Measurements from ENCODE around the gene WDR7.

DNA sequence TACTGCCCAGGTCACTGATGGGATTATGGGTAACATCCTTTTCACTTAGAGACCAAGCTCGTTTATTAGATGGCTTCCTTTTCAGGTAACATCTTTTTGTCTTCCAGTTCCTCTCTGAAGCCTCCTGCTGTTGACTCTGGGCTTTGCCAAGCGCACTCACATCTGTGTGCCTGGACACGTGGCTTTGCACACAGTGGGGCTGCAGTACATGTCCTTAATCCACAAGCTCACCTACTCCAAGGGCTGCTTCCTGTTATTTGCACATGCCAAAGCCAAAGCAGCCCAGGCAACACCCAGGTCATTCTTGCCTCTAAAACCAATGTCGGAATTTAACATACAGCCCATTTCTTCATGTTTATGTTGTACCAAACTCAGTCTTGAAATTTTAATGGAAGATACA is 371.6 kb downstream of the WDR7 start:
- TF ChIP-seq, protein P1, sequence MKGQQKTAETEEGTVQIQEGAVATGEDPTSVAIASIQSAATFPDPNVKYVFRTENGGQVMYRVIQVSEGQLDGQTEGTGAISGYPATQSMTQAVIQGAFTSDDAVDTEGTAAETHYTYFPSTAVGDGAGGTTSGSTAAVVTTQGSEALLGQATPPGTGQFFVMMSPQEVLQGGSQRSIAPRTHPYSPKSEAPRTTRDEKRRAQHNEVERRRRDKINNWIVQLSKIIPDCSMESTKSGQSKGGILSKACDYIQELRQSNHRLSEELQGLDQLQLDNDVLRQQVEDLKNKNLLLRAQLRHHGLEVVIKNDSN (IDR thresholded peaks at IDR 0.05): no peak
- TF ChIP-seq, protein P2, sequence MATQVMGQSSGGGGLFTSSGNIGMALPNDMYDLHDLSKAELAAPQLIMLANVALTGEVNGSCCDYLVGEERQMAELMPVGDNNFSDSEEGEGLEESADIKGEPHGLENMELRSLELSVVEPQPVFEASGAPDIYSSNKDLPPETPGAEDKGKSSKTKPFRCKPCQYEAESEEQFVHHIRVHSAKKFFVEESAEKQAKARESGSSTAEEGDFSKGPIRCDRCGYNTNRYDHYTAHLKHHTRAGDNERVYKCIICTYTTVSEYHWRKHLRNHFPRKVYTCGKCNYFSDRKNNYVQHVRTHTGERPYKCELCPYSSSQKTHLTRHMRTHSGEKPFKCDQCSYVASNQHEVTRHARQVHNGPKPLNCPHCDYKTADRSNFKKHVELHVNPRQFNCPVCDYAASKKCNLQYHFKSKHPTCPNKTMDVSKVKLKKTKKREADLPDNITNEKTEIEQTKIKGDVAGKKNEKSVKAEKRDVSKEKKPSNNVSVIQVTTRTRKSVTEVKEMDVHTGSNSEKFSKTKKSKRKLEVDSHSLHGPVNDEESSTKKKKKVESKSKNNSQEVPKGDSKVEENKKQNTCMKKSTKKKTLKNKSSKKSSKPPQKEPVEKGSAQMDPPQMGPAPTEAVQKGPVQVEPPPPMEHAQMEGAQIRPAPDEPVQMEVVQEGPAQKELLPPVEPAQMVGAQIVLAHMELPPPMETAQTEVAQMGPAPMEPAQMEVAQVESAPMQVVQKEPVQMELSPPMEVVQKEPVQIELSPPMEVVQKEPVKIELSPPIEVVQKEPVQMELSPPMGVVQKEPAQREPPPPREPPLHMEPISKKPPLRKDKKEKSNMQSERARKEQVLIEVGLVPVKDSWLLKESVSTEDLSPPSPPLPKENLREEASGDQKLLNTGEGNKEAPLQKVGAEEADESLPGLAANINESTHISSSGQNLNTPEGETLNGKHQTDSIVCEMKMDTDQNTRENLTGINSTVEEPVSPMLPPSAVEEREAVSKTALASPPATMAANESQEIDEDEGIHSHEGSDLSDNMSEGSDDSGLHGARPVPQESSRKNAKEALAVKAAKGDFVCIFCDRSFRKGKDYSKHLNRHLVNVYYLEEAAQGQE (IDR thresholded peaks at IDR 0.05; ENCODE audit: low read depth): no peak
- TF ChIP-seq, protein P3, sequence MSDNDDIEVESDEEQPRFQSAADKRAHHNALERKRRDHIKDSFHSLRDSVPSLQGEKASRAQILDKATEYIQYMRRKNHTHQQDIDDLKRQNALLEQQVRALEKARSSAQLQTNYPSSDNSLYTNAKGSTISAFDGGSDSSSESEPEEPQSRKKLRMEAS (IDR thresholded peaks at IDR 0.05): no peak
- no peak for TF ChIP-seq EP300 (IDR thresholded peaks at IDR 0.05; ENCODE audit: borderline replicate concordance)
- no peak for TF ChIP-seq ZBTB7A (IDR thresholded peaks at IDR 0.05; ENCODE audit: low read depth)
- no peak for TF ChIP-seq CREB1 (IDR thresholded peaks at IDR 0.05; ENCODE audit: low read depth)
- TF ChIP-seq NFIC (IDR thresholded peaks at IDR 0.05): no peak
- no peak for TF ChIP-seq TAF1 (IDR thresholded peaks at IDR 0.05; ENCODE audit: low read depth)
- TF ChIP-seq RAD21 (IDR thresholded peaks at IDR 0.05; ENCODE audit: low read depth): no peak
- TF ChIP-seq TEAD4 (IDR thresholded peaks at IDR 0.05): no peak
- no peak for TF ChIP-seq YY1 (IDR thresholded peaks at IDR 0.05; ENCODE audit: low read depth)
- TF ChIP-seq FOXM1 (IDR thresholded peaks at IDR 0.05; ENCODE audit: borderline replicate concordance, low read depth): no peak
- TF ChIP-seq CEBPB (IDR thresholded peaks at IDR 0.05): no peak
- TF ChIP-seq EGR1 (IDR thresholded peaks at IDR 0.05): no peak
